Trophoblast cell (in vitro differentiated cells and primary cell): Measurements from ENCODE around the gene SLC39A3.

Experiments used
- DNase-seq, 2 donors: peaks; one replicate each; pipeline ENCODE4 v3.0.0-alpha.2; 2016
- H2AFZ ChIP-seq: 2 replicates; pipeline ENCODE4 v1.6.1; 2013; ENCODE audit warnings: low read length, moderate library complexity, mild to moderate bottlenecking; ENCODE audit not compliant: insufficient read depth, poor library complexity
- H2AK5ac ChIP-seq: 2 replicates; pipeline ENCODE4 v1.6.1; 2013; ENCODE audit warnings: mild to moderate bottlenecking, low read length
- H2BK120ac ChIP-seq: 2 replicates; pipeline ENCODE4 v1.6.1; 2013; ENCODE audit warnings: low read length, mild to moderate bottlenecking, moderate library complexity; ENCODE audit not compliant: insufficient read depth, poor library complexity
- H2BK12ac ChIP-seq: 2 replicates; pipeline ENCODE4 v1.6.1; 2013; ENCODE audit warnings: mild to moderate bottlenecking, low read length, moderate library complexity
- H2BK5ac ChIP-seq: 2 replicates; pipeline ENCODE4 v1.6.1; 2013; ENCODE audit warnings: low read length, low read depth, moderate library complexity, mild to moderate bottlenecking; ENCODE audit not compliant: poor library complexity
- H3K14ac ChIP-seq: 2 replicates; pipeline ENCODE4 v1.6.1; 2013; ENCODE audit warnings: mild to moderate bottlenecking, low read length
- H3K18ac ChIP-seq: 2 replicates; pipeline ENCODE4 v1.6.1; 2013; ENCODE audit warnings: mild to moderate bottlenecking, low read length
- H3K23ac ChIP-seq: 2 replicates; pipeline ENCODE4 v1.6.1; 2013; ENCODE audit warnings: low read length
- H3K27ac ChIP-seq: 2 replicates; pipeline ENCODE4 v1.5.1; 2013; ENCODE audit warnings: low read depth, mild to moderate bottlenecking, inconsistent platforms, low read length, moderate library complexity
- H3K27me3 ChIP-seq: 2 replicates; pipeline ENCODE4 v1.6.1; 2013; ENCODE audit warnings: inconsistent platforms, mild to moderate bottlenecking, low read length, moderate library complexity; ENCODE audit not compliant: insufficient read depth
- H3K36me3 ChIP-seq, 2 experiments: 1 replicate in 1 of 2; 2 replicates in 1 of 2; pipeline ENCODE4 v1.6.1; 2013; ENCODE audit warnings: low read length in 2 of 2, mild to moderate bottlenecking in 2 of 2, moderate library complexity in 1 of 2; ENCODE audit not compliant: insufficient read depth in 2 of 2, control insufficient read depth in 1 of 2
- H3K4ac ChIP-seq: 2 replicates; pipeline ENCODE4 v1.6.1; 2013; ENCODE audit warnings: low read depth, mild to moderate bottlenecking, low read length, moderate library complexity
- H3K4me1 ChIP-seq, 2 experiments: 1 replicate in 1 of 2; 2 replicates in 1 of 2; pipeline ENCODE4 v1.6.1; 2013; ENCODE audit warnings: low read length in 2 of 2, mild to moderate bottlenecking in 2 of 2, moderate library complexity in 1 of 2; ENCODE audit not compliant: insufficient read depth in 2 of 2, control insufficient read depth in 1 of 2
- H3K4me2 ChIP-seq: 2 replicates; pipeline ENCODE4 v1.6.1; 2013; ENCODE audit warnings: inconsistent platforms, mild to moderate bottlenecking, low read length, moderate library complexity
- H3K4me3 ChIP-seq: 2 replicates; pipeline ENCODE4 v1.5.1; 2013; ENCODE audit warnings: mild to moderate bottlenecking, low read depth, low read length, inconsistent platforms
- H3K79me1 ChIP-seq: one replicate; pipeline ENCODE4 v1.6.1; 2013; ENCODE audit warnings: low read length
- H3K79me2 ChIP-seq: 2 replicates; pipeline ENCODE4 v1.6.1; 2013; ENCODE audit warnings: low read length, mild to moderate bottlenecking; ENCODE audit not compliant: control insufficient read depth, insufficient read depth, poor library complexity
- H3K9ac ChIP-seq: 2 replicates; pipeline ENCODE4 v1.6.1; 2013; ENCODE audit warnings: mild to moderate bottlenecking, low read length
- H3K9me3 ChIP-seq: 2 replicates; pipeline ENCODE4 v1.6.1; 2013; ENCODE audit warnings: low read depth, mild to moderate bottlenecking, control low read depth, inconsistent platforms, low read length; ENCODE audit not compliant: insufficient read depth
- H4K12ac ChIP-seq: 2 replicates; pipeline ENCODE4 v1.6.1; 2013; ENCODE audit warnings: low read depth, mild to moderate bottlenecking, low read length, moderate library complexity
- H4K8ac ChIP-seq: 2 replicates; pipeline ENCODE4 v1.6.1; 2013; ENCODE audit warnings: low read depth, mild to moderate bottlenecking, low read length, moderate library complexity
- H4K91ac ChIP-seq: one replicate; pipeline ENCODE4 v1.6.1; 2013; ENCODE audit warnings: low read depth, mild to moderate bottlenecking, low read length, moderate library complexity
- WGBS: extraction: QIAGEN DNeasy Blood & Tissue Kit; methylation state at CpG from one replicate; pipeline ENCODE4 v1.1.7; 2013; ENCODE audit warnings: missing lambda C conversion rate; ENCODE audit not compliant: insufficient read length, insufficient coverage; ENCODE audit errors: extremely low coverage; 5-methylcytosine and 5-hydroxymethylcytosine counted together

The SLC39A3 gene

DNA sequence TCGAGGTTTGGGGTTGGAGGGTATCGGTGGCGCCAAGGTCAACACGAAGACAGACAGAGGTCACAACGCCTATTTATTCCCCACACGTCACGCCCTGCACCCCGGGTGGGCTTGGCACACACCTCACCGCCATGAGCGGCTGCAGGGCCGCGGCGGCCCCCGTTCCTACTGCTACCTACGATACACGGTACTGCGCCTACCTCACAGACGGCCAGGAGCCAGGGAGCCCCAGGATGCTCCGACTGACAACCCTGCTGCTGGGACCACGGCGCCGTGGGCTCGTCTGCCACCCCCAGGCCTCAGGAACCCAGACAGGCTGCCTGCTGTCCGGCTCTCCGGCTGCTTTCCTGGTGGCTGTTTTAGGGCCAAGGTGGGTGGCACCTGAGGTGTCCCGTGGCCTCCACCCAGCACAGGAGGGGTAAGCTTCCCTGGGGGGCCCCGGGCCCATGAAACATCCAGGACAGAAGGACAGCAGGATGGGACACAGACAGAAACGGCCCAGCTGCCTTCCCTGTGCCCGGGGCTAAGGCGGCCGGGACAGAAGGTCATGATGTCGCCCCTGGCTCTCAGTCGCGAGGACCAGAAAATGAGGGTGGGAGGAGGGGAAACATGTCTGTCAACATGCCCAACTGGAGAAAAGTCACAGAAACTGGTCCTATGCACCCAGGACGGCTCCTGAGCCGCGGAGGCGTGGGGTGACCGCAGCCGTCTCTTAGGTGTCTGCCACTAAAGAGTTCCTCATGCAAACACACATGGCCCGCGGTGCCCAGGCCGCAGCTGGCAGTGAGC, 15.0 kb upstream of the SLC39A3 start:
- no peak overlapping the region for H3K18ac ChIP-seq
- no peaks in the 10 kb centered on the region for H3K79me1 ChIP-seq
- H2BK120ac ChIP-seq, result no peak overlapping the region
- H3K4me2 ChIP-seq, result no peak overlapping the region
- no peaks in the 10 kb centered on the region for H3K79me2 ChIP-seq
- H3K4me1 ChIP-seq, result no peaks in the 10 kb centered on the region
- no peak overlapping the region for H3K27ac ChIP-seq
- peaks cover 6% of the 10 kb centered on the region for H3K9me3 ChIP-seq
- no peak overlapping the region for H4K12ac ChIP-seq
- no peak overlapping the region for H4K8ac ChIP-seq
- no peak overlapping the region for H2BK12ac ChIP-seq
- no CpG with 5 or more reads among the region's 43 CpGs for WGBS
- no peak for DNase-seq
- H3K36me3 ChIP-seq, result peaks cover 61 to 64% of the 10 kb centered on the region in 2 experiments
- H2AK5ac ChIP-seq, result no peak overlapping the region
- no peak overlapping the region for H2BK5ac ChIP-seq
- H3K4ac ChIP-seq, result no peak overlapping the region
- H3K4me3 ChIP-seq, result no peak overlapping the region
- no peak overlapping the region for H3K9ac ChIP-seq
- H4K91ac ChIP-seq, result no peak overlapping the region
- H3K14ac ChIP-seq, result no peak overlapping the region
- H2AFZ ChIP-seq, result no peak overlapping the region
- H3K23ac ChIP-seq, result no peak overlapping the region
- H3K27me3 ChIP-seq, result no peaks in the 10 kb centered on the region

DNA sequence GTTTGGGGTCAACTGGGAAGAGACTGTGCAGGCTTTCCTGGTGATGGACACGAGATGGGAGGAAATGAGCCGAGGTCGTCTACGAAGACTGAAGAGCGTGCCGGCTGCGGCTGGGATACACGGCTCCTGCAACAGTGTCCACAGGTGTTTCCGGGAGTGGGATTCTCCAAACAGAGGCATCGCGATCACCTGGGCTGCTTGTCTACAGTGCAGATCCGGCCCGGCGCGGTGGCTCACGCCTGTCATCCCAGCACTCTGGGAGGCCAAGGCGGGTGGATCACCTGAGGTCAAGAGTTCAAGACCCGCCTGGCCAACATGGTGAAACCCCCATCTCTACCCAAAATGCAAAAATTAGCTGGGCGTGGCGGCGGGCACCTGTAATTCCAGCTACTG, 11.6 kb upstream of the SLC39A3 start:
- Histone ChIP-seq H4K91ac (no peak overlapping the region), H3K23ac (no peak overlapping the region), H3K27ac (no peak overlapping the region), H3K14ac (no peak overlapping the region), H4K8ac (no peak overlapping the region), H2AK5ac (no peak overlapping the region), H3K4me3 (no peak overlapping the region), H3K4ac (no peak overlapping the region), H3K79me2 (no peaks in the 10 kb centered on the region), H3K9me3 (peaks cover 4% of the 10 kb centered on the region), H3K36me3 (peaks cover 34 to 35% of the 10 kb centered on the region in 2 experiments), H3K79me1 (no peaks in the 10 kb centered on the region), H3K27me3 (no peaks in the 10 kb centered on the region), H3K4me2 (no peak overlapping the region), H4K12ac (no peak overlapping the region), H2BK120ac (no peak overlapping the region), H2BK5ac (no peak overlapping the region), H3K18ac (no peak overlapping the region), H2AFZ (no peak overlapping the region), H3K4me1 (no peaks in the 10 kb centered on the region), H3K9ac (no peak overlapping the region), H2BK12ac (no peak overlapping the region)
- no CpG with 5 or more reads among the region's 21 CpGs for WGBS
- no peak for DNase-seq

DNA sequence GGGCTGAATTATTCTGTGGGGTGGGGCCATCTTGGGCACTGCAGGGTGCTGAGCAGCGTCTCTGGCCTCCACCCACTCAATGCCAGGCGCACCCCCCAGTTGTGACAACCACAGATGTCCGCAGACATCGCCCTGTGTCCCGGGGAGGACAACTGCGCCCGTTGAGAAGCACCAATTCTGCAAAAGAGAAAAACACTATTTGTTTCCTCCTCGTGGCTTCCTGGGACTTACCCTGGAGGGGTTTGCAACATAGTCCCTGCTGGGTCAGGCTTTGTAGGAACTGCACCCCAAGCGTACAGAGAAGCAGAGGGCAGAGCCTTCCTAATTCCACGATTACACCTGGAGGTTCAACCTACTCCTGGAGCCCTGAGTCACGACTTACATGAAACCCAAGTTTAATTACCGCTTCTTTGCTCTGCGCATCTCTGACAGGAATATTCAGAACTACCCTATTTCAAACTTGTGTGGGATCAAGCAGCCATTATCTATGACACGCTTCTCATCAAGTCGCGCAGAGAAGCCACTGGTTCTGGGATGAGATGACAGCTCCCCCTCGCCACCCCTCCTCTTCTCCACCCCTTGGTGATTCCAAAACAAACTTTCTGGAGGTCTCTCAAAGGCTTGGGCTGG, 11.1 kb upstream of the SLC39A3 start:
- Histone ChIP-seq H3K14ac (no peak overlapping the region), H3K23ac (no peak overlapping the region), H3K79me2 (no peaks in the 10 kb centered on the region), H3K4me2 (no peak overlapping the region), H3K4me1 (no peaks in the 10 kb centered on the region), H3K79me1 (no peaks in the 10 kb centered on the region), H3K4ac (no peak overlapping the region), H2BK12ac (no peak overlapping the region), H4K8ac (no peak overlapping the region), H3K9ac (no peak overlapping the region), H4K91ac (no peak overlapping the region), H3K36me3 (peaks cover 32 to 33% of the 10 kb centered on the region in 2 experiments), H4K12ac (no peak overlapping the region), H2BK5ac (no peak overlapping the region), H3K18ac (no peak overlapping the region), H2AFZ (no peak overlapping the region), H3K4me3 (no peak overlapping the region), H2AK5ac (no peak overlapping the region), H3K27ac (no peak overlapping the region), H2BK120ac (no peak overlapping the region), H3K9me3 (peaks cover 4% of the 10 kb centered on the region), H3K27me3 (no peaks in the 10 kb centered on the region)
- whole genome bisulfite sequencing, result no CpG with 5 or more reads among the region's 17 CpGs
- no peak for DNase-seq

DNA sequence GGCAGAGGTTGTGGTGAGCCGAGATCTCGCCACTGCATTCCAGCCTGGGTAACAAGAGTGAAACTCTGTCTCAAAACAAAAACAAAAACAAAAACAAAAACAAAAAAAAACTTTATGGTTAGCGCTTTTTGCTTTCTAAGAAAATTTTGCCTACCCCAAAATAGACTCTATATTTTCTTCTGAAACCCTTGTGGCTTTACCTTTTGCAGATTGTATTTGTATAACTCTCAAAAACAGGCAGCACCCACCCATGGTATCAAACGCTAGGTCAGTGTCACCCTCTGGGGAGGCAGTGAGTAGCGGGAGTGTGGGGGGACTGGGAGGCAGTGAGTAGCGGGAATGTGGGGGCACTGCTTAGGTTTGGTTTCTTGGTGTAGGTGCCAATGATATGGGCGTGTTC, 7.5 kb upstream of the SLC39A3 start:
- H2BK12ac ChIP-seq, result no peak overlapping the region
- H3K18ac ChIP-seq, result no peak overlapping the region
- no peak overlapping the region for H2BK5ac ChIP-seq
- no peaks in the 10 kb centered on the region for H3K79me2 ChIP-seq
- H2AFZ ChIP-seq, result no peak overlapping the region
- no peak for DNase-seq
- no peak overlapping the region for H3K27ac ChIP-seq
- H4K91ac ChIP-seq, result no peak overlapping the region
- no peak overlapping the region for H4K12ac ChIP-seq
- no peak overlapping the region for H2AK5ac ChIP-seq
- H4K8ac ChIP-seq, result no peak overlapping the region
- no peak overlapping the region for H3K14ac ChIP-seq
- H3K36me3 ChIP-seq, result no peaks in the 10 kb centered on the region
- H3K27me3 ChIP-seq, result no peaks in the 10 kb centered on the region
- no peaks in the 10 kb centered on the region for H3K4me1 ChIP-seq
- no peak overlapping the region for H3K23ac ChIP-seq
- no peaks in the 10 kb centered on the region for H3K79me1 ChIP-seq
- H3K9me3 ChIP-seq, result no peaks in the 10 kb centered on the region
- H3K9ac ChIP-seq, result no peak overlapping the region
- no peak overlapping the region for H3K4ac ChIP-seq
- H2BK120ac ChIP-seq, result no peak overlapping the region
- H3K4me3 ChIP-seq, result no peak overlapping the region
- no CpG with 5 or more reads among the region's 7 CpGs for WGBS
- H3K4me2 ChIP-seq, result no peak overlapping the region
